HG03469 (cell line): ENCODE data around the gene EXOC6B.

Experiments
- ATAC-seq: cut with Tn5 transposase; IDR thresholded peaks from one replicate; pipeline ENCODE4 v1.9.1; 2021; ENCODE audit warnings: mild to moderate bottlenecking, moderate library complexity, moderate number of reproducible peaks; ENCODE audit not compliant: unreplicated experiment

EXOC6B gene

GRCh38 chr2:72825257-72826155 lies at the start of gene EXOC6B:
Gene EXOC6B, minus strand, starts transcription at chr2:72826033.
- peak; percentile 89 for ATAC-seq

DNA sequence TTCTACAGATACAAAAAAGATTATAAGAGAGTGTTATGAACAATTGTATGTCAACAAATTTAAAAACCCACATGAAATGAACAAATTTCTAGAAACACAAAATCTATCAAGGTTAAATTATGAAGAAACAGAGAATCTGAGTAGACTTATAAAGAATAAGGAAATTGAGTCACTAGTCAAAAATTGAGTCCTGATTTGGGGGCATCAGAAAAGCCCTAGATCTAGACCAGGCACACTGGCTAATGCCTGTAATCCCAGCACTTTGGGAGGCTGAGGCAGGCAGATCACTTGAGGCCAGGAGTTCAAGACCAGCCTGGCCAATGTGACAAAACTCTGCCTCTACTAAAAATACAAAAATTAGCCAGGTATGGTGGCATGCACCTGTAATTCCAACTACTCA lies 46.0 kb upstream of the EXOC6B start:
- ATAC-seq: no peak

DNA sequence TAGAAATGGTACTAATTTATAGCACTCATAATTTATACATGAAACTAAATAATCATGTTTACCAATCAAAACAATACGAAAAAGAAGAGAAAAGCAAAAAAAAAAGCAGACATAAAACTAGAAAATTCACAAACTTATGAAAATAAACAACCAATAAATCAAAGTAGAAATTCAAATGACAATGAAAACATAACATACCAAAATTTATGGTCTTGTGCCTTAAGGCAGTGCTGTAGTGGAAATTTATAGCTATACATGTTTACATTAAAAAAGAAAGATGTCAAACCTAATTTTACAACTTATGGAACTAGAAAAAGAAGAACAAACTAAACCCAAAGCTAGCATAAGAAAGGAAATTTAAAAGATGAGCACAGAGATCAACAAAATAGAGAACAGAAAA lies 45.2 kb upstream of the EXOC6B start:
- no peak for ATAC-seq

GRCh38 chr2:72864500-72864899 lies 38.7 kb upstream of the EXOC6B start:
- peak; percentile 42 for ATAC-seq

- no peak for ATAC-seq
Observed at GRCh38 chr2:72863046-72863445, 37.2 kb upstream of the EXOC6B start.

DNA sequence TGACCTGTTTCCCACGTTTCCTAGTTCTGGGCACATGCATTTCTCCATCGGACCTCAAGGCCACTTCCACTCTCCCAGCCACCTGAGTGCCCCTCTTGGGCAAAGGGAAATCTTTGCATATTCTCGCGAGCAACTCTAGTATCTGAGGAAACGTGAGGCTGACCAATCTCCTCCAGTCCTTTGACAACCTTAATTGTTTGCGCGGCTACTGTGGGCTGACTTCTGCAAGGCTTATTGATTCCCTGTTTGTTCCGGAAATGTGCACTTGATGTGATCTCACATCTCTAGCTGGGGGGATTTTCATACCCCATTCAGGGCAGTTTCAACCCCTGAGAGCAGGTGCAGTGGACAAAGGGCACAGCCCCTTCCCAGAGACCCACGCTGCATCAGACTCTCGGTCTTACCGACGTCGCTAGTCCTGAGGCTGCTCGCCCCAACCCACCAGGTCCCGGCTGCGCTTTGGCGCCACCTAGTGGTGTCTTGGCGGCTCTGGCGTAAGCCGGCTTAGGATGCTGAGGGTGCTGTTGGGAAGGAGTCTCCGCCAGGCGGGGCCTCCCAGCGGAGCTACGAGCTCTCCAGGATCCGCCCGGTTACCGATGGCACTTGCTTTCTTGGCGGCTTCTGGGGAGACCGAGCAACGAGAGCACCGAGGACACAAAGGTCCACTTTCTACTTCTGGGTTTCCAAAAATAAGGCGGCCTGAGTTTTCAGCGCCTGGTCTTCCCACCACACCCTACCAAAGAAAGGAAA lies 36.6 kb upstream of the EXOC6B start:
- peak; percentile 92 for ATAC-seq

- no peak for ATAC-seq
Observed at GRCh38 chr2:72859831-72860262, 34.0 kb upstream of the EXOC6B start.

DNA sequence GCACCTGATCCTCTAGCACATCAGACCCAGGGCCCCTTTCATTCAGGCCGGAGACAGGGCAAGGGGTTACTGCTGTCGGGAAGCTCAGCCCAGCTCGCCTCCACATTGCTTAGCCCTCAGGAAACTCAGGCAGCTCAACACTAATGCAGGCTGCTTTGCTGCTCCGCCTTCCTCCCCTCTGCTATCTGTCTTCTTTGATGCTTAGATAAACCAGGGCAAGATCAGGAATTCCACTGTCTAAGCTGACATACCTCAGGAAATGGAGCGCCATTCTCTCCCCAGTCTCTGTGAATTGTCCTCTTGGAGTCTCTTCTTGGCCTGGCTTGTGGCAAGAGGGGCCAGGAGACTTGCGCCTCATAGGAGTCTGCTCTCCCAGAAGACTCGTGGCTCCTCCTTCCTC lies 25.5 kb upstream of the EXOC6B start:
- ATAC-seq: no peak

DNA sequence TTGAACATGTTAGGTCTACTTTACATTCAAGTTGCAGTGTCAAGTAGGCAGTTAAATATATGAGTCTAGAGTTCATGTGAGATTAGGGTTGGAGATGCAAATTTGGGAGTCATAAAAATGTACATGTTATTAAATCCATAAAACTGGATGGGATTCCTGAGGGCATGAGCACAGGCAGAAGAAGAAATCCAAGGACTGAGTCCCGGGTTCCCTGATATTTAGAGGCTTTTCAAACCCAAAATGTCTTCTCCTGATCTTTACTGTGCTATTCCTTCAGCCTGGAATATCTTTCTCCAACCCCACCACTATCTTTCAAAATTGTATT lies 23.3 kb upstream of the EXOC6B start:
- no peak for ATAC-seq

DNA sequence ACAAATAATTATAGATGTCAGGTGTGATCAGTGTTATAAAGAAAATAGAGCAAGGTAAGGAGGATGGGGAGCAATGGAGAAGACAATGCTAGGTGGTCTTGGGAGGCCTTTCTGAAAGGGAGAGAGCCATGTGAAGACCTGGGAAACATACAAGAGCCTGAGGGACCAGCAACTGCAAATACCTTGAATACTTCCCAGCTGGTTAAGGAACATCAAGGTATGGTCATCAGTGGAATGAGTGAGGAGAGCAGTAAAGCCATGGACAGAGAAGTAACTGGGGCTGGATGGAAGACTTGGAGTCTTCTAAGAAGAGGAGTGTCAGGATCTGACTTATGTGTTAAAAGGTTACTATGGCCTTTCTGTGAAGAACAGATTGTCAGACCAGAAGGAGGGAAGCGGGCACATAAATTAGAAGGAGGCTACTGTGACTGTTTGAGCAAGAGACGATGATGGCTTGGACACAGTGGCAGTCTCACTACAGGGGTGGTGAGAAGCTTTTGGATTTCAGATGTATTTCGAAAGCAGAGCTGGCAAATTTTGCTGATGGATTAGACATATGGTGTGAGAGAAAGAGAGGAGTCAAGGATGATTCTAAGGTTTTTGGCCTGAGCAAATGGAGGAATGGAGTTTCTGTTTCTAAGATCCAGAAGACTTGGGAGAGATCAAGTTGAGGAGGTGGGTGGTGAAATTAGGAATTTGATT lies 22.8 kb upstream of the EXOC6B start:
- ATAC-seq: no peak

GRCh38 chr2:72847534-72848315 lies 21.9 kb upstream of the EXOC6B start:
- no peak for ATAC-seq

DNA sequence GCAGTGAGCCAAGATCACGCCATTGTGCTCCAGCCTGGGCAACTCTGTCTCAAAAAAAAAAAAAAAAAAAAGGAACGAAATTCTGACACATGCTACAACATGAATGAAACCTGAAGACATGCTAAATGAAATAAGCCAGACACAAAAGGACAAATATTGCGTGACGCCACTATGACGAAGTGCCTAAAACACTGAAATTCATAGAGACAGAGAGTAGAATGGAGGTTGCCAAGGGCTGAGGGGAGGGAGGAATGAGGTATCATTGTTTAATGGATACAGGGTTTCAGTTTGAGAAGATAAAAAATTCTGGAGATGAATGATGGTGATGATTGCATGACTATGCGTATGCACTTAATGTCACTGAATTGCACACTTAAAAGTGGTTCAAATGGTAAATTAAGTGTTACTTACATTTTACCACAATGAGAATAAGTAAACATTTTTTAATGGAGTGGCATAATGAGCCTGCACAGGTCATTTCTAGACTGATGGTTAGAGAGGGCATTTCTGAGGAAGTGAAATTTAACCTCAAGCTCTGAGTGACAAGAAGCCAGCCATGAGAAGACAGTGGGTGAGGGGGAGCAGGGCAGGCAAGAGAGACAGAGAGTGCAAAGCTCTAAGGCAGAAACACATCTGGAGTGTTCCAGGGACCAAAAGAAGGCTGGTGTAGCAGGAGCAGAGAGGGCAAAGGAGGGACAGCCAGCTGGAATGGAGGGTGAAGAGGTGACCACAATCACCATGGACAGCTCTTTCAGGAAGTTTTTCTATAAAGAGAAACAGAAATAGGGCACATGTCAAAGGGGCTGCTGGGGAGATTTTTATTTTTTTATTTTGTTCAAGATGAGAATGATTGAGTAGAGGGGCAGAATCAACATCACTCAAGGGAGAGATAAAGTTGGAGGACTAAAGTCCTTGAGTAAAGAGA lies 20.6 kb upstream of the EXOC6B start:
- peak; percentile 94 for ATAC-seq

GRCh38 chr2:72843301-72843700 lies 17.5 kb upstream of the EXOC6B start:
- no peak for ATAC-seq

- no peak for ATAC-seq
Observed at GRCh38 chr2:72841462-72842125, 15.8 kb upstream of the EXOC6B start.

DNA sequence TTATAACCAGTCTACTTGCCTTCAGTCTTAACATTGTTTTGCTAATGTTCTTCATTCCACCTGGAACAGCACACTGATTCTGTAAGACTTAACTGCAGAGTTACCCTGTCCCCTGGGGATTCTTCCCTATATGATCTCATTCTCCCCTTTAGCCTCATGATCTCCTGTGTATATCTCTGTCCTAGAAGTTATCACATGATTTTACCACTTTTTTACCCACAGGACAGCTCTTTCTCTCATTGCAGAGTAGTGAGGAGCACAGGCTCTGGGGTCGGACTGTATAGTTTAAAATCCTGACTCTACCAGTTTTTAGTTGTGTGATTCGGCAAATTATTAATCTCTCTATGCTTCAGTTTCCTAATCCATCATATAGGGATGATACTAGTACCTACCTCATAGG lies 14.2 kb upstream of the EXOC6B start:
- no peak for ATAC-seq

DNA sequence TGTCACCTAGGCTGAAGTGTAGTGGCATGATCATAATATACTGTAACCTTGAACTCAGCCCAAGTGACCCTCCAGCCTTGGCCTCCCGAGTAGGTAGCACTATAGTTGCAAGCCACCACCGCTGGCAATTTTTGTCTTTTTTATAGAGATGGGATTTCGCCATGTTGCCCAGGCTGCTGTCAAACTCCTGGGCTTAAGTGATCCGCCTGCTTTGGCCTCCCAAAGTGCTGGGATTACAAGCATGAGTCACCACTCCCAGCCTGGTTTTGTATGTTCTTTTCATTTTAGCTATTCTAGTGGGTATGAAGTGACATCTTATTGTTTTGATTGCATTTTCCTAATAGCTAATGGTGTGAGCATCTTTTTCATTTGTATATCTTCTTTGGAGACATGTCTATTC lies 11.3 kb upstream of the EXOC6B start:
- ATAC-seq: no peak

- ATAC-seq: no peak
Observed at GRCh38 chr2:72835403-72835802, 9.6 kb upstream of the EXOC6B start.

GRCh38 chr2:72834596-72834995 lies 8.8 kb upstream of the EXOC6B start:
- ATAC-seq: no peak

DNA sequence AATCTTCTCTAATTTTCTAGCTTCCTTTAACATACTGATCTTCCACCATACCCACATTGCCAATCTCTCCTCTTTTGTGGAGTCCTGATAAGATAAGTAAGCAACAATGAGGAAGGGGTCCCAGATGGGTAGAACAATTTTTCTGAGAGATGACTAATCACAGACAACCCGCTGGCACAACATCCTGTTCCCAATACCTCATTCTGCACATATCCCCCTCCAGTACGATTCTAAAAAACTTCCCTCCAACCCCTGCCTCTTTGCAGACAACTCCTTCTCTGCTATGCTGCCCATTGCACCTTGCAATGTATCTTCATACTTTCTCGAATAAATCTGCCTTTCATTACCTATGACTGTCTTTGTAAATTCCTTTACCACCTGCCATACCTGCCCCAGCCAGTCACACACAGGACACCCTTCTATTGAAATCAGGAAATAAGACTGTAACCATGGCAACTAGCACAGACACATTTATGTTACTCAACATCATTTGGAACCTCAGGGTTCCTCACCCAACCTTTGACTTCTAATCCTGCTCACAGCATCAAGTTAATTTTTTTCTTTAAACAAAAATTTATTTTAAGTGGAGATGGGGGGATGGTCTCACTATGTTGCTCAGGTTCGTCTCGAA lies 7.4 kb upstream of the EXOC6B start:
- ATAC-seq: no peak
